ENCODE results near the gene USP10.
"Not testable (repeated sequence)": the region's sequence is repeated elsewhere in the genome, so short reads cannot be mapped to it uniquely, and the experiment has no call there.

The USP10 gene

GRCh38 chr16:84675423-84675822, 24.4 kb upstream of the USP10 start:
- no peak for DNase-seq

DNA sequence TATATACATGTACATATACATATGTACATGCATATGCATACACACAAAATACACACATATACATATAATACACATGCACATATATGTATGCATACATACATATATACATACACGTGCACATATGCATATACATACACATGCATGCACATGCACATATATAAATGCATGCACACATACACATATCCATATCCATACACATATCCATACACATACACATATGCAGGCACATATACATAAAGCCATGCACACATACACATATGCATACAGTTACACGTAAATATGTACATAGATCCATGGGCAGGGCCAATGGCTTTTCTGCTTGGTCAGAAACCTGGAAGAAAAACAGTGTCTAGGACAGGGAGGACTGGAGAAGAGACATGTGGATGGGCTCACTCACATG, 23.9 kb upstream of the USP10 start:
- no peak for DNase-seq

DNA sequence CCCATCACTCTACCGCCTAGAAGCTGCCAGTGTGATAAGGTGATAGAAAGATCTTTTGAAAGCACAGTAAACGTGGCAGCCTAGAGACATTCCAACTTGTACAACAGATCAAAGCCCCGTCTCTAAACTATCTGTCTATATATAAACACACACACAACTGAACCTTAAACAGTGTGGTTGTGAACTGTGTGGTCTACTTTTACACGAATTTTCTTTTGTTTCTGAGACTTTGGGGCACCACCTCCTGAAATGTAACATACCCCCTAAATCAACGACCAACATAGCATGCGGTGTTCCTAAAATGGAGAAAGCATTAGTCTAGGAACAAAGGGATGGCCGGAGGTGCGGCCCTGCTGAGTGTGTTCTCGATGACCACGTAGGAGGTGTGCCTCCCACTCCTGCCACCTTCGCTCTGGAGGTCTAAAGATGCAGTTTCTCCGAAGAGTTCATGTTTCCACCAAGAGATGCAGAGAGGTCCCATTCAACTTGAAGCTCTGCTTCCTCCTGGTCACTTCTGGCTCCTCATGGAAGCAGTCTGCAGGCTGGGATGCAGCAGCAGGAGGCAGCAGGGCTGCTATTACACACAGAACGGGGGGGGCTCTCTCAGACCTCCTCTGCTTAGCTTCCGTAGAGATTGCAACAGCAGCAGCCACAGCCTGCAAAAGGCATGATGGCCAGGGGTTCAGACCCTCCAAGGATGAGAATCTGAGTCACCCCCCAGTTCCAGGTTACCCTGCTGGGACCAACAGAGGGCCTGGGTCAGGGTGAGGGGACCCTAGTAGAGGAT, 22.6 kb upstream of the USP10 start:
- DNase-seq = no peak

DNA sequence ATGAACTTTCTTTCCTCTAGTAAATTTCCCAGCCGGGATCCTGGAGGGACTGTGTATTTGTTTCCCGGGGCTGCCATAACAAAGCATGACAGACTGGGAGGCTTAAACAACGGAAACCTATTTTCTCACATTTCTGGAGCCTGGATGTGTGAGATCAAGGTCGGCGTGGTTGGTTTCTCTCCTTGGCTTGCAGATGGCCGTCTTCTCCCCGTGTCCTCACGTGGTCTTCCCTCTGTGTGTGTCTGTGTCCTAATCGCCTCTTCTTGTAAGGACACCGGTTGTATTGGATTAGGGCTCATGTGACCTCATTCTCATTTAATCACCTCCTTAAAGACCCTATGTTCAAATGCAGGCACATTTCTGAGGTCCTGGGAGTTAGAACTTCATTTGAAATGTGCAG, 22.0 kb upstream of the USP10 start:
- DNase-seq = no peak

DNA sequence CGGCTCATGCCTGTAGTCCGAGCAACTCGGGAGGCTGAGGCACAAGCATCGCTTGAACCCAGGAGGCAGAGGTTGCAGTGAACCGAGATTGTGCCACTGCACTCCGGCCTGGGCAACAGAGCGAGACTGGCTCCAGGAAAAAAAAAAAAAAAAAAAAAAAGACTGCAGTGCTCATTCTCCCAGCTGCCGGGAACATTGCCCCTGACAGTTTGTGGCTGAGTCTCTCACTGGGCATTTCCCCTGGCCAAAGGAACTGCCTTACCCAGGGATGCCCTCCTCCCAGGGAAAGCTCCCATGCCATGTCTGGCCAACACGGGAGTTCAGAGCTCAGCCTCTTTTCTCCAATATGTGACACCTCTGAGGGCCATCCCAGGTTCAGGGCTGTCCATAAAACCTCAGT, 21.3 kb upstream of the USP10 start:
- no peak for DNase-seq

DNA sequence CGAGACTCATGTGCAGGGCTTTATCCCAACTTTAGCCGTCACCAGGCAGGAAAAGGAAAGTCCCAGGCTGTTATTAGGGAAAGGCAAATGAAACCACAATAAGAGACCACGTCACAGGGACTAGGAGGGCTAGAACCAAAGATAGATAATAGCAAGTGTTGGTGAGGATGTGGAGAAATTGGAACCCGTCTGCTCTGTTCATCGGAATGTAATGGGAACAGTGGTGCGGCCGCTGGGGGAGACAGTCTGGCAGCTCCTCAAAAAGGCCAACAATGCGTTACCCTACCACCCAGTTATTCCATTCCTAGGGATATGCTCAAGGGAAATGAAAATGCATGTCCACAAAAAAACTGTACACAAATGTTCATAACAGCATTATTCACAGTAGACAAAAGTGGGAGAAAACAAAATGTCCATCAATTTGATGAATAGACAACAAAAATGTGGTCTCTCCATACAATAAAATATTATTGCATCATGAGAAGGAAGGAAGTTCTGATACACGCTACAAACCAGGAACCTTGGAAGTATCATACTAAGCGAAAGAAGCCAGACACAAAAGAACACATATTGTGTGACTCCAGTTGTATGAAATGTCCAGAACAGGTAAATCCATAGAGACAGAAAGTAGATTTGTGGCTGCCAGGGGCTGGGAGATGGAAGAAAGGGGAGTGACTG, 19.5 kb upstream of the USP10 start:
- DNase-seq = no peak

DNA sequence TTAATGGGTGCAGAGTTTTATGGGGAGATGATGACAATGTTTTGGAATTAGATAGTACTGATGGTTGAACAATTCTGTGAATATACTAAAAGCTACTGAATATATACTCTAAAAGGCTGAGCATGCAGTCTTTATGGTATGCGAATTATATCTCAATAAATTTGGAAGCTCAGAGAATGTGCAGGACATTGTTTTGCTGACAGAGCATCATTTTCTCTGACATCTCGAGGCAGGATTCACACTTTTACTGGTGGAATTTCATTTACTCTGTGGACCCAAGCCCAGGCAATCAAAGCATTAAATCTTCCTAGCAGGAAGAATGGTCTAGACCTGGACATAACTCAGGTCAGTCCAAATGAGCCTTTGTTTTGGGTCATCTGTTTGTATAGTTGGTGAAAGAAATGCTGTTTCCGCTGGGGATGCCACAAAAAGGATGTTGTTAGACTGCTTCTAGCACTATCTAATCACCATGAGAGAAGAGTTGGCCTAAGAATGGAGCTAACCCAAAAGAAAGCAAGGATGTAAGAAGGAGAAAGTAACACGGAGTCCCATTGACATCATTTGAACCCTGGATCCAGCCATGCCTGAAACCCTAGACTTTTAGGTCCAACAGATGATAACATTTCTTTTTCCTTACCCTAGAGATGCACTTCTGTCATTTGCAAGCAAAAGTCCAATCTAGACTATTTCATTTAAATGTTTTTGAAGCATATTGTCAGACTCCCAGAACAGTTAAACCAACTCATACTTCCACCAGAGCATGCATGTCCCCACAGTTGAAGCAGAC, 18.8 kb upstream of the USP10 start:
- no peak for DNase-seq

GRCh38 chr16:84683691-84684591, 15.9 kb upstream of the USP10 start:
- DNase-seq = no peak

- no peak for DNase-seq
Measured at GRCh38 chr16:84684592-84684965, 15.2 kb upstream of the USP10 start.

DNA sequence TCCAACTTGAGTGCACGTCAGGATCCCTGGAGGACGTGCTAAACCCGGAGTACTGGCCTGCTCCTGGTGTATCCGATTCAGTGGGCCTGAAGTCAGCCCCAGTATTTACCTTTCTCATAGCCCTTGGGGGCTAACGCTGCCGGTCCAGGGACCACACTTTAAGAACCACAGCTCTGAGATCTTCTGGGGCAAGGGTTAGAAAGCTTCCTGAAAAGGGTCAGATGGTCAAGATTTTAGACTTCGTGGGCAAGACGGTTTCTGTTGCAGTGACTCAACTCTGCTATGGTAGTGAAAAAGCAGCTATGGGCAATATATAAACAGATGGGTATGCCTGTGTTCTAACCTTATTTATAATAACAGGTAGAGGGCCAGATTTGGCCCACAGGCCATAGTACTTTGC, 14.6 kb upstream of the USP10 start:
- DNase-seq = no peak

DNA sequence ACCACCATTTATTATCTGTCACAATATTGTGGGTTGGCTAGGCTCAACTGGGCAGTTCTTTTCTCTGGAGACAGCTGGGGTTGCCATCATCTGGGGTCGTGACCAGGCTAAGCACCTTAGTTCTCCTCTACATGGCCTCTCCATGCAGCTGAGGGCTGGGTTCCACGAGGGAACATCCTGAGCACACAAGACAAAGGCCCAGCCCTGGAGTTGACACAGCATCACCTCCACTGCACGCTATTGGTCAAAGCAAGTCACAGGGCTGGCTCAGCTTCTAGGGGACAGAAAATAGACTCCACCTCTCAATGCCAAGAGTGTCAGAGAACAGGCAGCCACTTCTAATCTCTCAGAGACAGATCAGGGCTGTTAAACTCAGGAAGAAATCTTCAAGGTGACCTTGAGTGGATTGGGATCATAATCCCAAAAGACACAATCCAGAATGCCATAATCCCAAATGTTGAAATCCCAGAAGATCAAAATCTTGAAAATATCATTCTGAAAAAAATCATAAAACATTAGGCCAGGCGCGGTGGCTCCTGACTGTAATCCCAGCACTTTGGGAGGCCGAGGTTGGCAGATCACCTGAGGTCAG, 13.0 kb upstream of the USP10 start:
- DNase-seq = no peak

DNA sequence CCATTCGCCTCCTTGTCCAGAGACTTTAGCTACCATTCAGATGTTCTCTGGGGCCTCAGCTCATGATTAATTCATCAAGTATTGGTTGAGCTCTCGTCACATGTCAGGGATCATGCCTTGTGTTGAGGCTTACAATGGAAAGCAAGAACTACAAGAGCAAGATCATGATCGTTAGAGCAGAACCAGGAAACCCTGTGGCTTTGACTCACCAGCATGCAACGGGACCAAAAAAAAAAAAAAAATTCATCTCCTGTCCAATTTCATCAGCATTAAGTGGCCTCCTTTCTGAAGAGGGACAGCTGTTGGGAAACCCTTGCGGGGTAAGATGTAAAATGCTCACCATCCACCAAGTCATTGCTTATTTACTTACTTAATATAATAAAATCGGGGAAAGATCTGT, 12.1 kb upstream of the USP10 start:
- no peak for DNase-seq

GRCh38 chr16:84688163-84688562, 11.6 kb upstream of the USP10 start:
- not testable (repeated sequence) for DNase-seq

DNA sequence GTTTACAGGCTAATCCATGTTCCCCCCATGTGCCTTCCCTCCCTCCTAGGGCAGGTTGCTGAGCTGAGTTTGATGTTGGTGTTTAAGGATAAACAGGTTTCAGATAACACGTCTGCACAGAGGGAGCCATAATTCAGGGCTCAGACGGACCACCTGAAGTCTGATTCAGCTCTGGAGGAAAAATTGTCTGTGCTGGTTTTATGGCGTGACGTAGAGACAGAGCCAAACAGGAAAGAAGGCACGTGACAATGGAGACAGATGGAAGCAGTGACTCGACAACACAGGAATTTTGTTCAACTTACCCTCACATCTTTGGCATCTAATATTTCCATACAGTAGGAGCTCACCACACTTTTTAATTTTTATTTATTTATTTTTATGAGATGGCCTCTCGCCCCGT, 10.7 kb upstream of the USP10 start:
- DNase-seq = no peak

- no peak for DNase-seq
Measured at GRCh38 chr16:84690088-84690819, 9.5 kb upstream of the USP10 start.

DNA sequence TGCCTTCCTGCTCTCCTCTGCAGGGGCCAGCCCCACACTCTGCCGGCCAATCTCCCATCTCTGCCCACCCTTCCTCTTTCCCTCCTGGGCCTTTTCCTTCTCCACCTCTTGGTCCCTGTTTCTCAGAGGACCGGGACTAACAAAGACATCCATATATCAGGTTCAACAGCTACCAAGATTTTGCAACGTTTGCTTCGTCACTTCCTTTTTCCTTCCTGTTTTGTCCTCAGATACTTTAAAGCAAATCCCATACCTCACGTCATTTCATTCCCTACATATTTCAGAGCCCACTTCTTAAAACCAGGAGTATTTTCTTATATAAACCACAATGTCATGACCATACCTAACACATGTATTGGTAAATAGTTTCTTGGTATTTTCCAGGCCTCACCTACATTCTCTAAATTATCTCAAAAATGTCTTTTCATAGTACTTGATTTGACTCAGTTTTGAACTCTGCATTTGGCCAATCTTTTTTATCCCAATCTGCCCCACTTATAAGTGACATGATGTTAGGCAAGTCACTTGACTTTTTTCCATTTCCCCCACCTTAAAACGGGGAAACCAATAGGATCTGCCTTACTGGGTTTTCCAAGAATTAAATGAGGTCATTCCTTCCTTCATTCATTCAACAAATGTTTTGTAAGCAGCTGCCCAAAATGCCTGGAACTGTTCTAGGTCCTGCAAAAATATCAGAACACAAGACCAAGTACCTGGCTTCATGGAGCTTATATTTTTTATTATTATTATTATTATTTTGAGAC, 7.2 kb upstream of the USP10 start:
- DNase-seq = no peak

DNA sequence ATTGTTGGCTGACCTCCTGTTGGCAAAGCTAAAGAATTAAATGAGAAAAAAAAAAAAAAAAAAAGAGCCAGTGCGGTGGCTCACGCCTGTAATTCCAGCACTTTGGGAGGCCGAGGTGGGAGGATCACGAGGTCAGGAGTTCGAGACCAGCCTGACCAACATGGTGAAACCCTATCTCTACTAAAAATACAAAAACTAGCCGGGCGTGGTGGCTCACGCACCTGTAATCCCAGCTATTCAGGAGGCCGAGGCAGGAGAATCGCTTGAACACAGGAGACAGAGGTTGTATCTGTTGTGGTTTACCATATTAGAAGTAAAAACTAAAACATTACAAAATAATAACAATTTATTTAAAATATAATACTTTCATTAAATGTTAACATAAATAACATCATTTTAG, 5.9 kb upstream of the USP10 start:
- DNase-seq = not testable (repeated sequence)

DNA sequence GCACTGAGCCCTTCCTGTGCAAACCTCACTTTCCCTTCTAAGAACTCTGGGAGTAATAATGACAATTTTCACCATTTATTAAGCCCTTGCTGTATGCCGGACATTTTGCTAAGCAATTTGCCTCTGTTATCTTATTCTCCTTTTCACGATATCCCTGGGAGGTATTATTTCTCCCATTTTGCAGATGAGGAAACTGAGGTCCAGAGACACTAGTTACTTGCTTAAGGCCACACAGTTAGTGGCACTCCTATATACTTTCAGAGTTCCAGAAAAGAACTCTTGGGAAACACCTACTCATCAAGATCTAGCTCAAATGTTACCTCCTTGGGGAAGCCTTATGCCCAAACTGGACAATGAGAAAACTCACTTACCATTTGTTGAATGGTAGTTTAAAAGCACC, 4.8 kb upstream of the USP10 start:
- DNase-seq = no peak

GRCh38 chr16:84699147-84699711, 571 bp upstream of the USP10 start:
- DNase-seq = peak; percentile 1

Data from central memory CD4-positive, alpha-beta T cell (primary cell).